ENCODE measurements around the gene EGFL6.

Gene EGFL6

GRCh38 chrX:13551610-13552009, 17.8 kb upstream of the EGFL6 start:
- TF ChIP-seq TAF1 (IDR thresholded peaks at IDR 0.05; ENCODE audit: borderline replicate concordance, low read depth, low read length) (no peak), POLR2AphosphoS5 (IDR thresholded peaks at IDR 0.05; ENCODE audit: low read depth, low read length) (no peak), POLR2A (IDR thresholded peaks at IDR 0.05; ENCODE audit: low read depth, low read length) (no peak)
- FAIRE-seq (no peak), DNase-seq (ENCODE audit: insufficient read length) (no peak)

GRCh38 chrX:13552892-13553291, 16.5 kb upstream of the EGFL6 start:
- TF ChIP-seq TAF1 (IDR thresholded peaks at IDR 0.05; ENCODE audit: borderline replicate concordance, low read depth, low read length) (no peak), POLR2AphosphoS5 (IDR thresholded peaks at IDR 0.05; ENCODE audit: low read depth, low read length) (no peak), POLR2A (IDR thresholded peaks at IDR 0.05; ENCODE audit: low read depth, low read length) (no peak)
- no peak for DNase-seq (ENCODE audit: insufficient read length)
- FAIRE-seq: no peak

- DNase-seq (ENCODE audit: insufficient read length): no peak
- FAIRE-seq: no peak
- no peak for TF ChIP-seq TAF1 (IDR thresholded peaks at IDR 0.05; ENCODE audit: borderline replicate concordance, low read depth, low read length)
- no peak for TF ChIP-seq POLR2AphosphoS5 (IDR thresholded peaks at IDR 0.05; ENCODE audit: low read depth, low read length)
- TF ChIP-seq POLR2A (IDR thresholded peaks at IDR 0.05; ENCODE audit: low read depth, low read length): no peak
Observed at GRCh38 chrX:13565511-13565910, 3.9 kb upstream of the EGFL6 start.

GRCh38 chrX:13570261-13570605, 832 bp downstream of the EGFL6 start:
- FAIRE-seq: no peak
- TF ChIP-seq TAF1 (IDR thresholded peaks at IDR 0.05; ENCODE audit: borderline replicate concordance, low read depth, low read length) (no peak), POLR2A (IDR thresholded peaks at IDR 0.05; ENCODE audit: low read depth, low read length) (no peak), POLR2AphosphoS5 (IDR thresholded peaks at IDR 0.05; ENCODE audit: low read depth, low read length) (no peak)

GRCh38 chrX:13571136-13571535, 1.7 kb downstream of the EGFL6 start:
- no peak for TF ChIP-seq POLR2A (IDR thresholded peaks at IDR 0.05; ENCODE audit: low read depth, low read length)
- TF ChIP-seq TAF1 (IDR thresholded peaks at IDR 0.05; ENCODE audit: borderline replicate concordance, low read depth, low read length): no peak
- no peak for TF ChIP-seq POLR2AphosphoS5 (IDR thresholded peaks at IDR 0.05; ENCODE audit: low read depth, low read length)
- DNase-seq (ENCODE audit: insufficient read length) (no peak), FAIRE-seq (no peak)

More at GRCh38 chrX:13570261-13570605, 832 bp downstream of the EGFL6 start:
- DNase-seq (ENCODE audit: insufficient read length): no peak

GRCh38 chrX:13574600-13574999, 5.2 kb downstream of the EGFL6 start:
- DNase-seq (ENCODE audit: insufficient read length): no peak
- FAIRE-seq: no peak
- TF ChIP-seq TAF1 (IDR thresholded peaks at IDR 0.05; ENCODE audit: borderline replicate concordance, low read depth, low read length): no peak
- no peak for TF ChIP-seq POLR2A (IDR thresholded peaks at IDR 0.05; ENCODE audit: low read depth, low read length)
- no peak for TF ChIP-seq POLR2AphosphoS5 (IDR thresholded peaks at IDR 0.05; ENCODE audit: low read depth, low read length)

- TF ChIP-seq POLR2AphosphoS5 (IDR thresholded peaks at IDR 0.05; ENCODE audit: low read depth, low read length) (no peak), POLR2A (IDR thresholded peaks at IDR 0.05; ENCODE audit: low read depth, low read length) (no peak), TAF1 (IDR thresholded peaks at IDR 0.05; ENCODE audit: borderline replicate concordance, low read depth, low read length) (no peak)
- FAIRE-seq: no peak
- no peak for DNase-seq (ENCODE audit: insufficient read length)
Observed at GRCh38 chrX:13579661-13580060, 10.3 kb downstream of the EGFL6 start.

- no peak for TF ChIP-seq TAF1 (IDR thresholded peaks at IDR 0.05; ENCODE audit: borderline replicate concordance, low read depth, low read length)
- TF ChIP-seq POLR2A (IDR thresholded peaks at IDR 0.05; ENCODE audit: low read depth, low read length): no peak
- no peak for TF ChIP-seq POLR2AphosphoS5 (IDR thresholded peaks at IDR 0.05; ENCODE audit: low read depth, low read length)
- FAIRE-seq (no peak), DNase-seq (ENCODE audit: insufficient read length) (no peak)
Observed at GRCh38 chrX:13581554-13581953, 12.2 kb downstream of the EGFL6 start.

- TF ChIP-seq POLR2A (IDR thresholded peaks at IDR 0.05; ENCODE audit: low read depth, low read length): no peak
- TF ChIP-seq TAF1 (IDR thresholded peaks at IDR 0.05; ENCODE audit: borderline replicate concordance, low read depth, low read length): no peak
- no peak for TF ChIP-seq POLR2AphosphoS5 (IDR thresholded peaks at IDR 0.05; ENCODE audit: low read depth, low read length)
- no peak for DNase-seq (ENCODE audit: insufficient read length)
- FAIRE-seq: no peak
Observed at GRCh38 chrX:13587786-13588477, 18.5 kb downstream of the EGFL6 start.

GRCh38 chrX:13590207-13590606, 20.8 kb downstream of the EGFL6 start:
- no peak for DNase-seq (ENCODE audit: insufficient read length)
- no peak for FAIRE-seq
- TF ChIP-seq POLR2AphosphoS5 (IDR thresholded peaks at IDR 0.05; ENCODE audit: low read depth, low read length): no peak
- TF ChIP-seq TAF1 (IDR thresholded peaks at IDR 0.05; ENCODE audit: borderline replicate concordance, low read depth, low read length): no peak
- TF ChIP-seq POLR2A (IDR thresholded peaks at IDR 0.05; ENCODE audit: low read depth, low read length): no peak

GRCh38 chrX:13590914-13591313, 21.5 kb downstream of the EGFL6 start:
- DNase-seq (ENCODE audit: insufficient read length) (no peak), FAIRE-seq (no peak)
- no peak for TF ChIP-seq TAF1 (IDR thresholded peaks at IDR 0.05; ENCODE audit: borderline replicate concordance, low read depth, low read length)
- no peak for TF ChIP-seq POLR2A (IDR thresholded peaks at IDR 0.05; ENCODE audit: low read depth, low read length)
- TF ChIP-seq POLR2AphosphoS5 (IDR thresholded peaks at IDR 0.05; ENCODE audit: low read depth, low read length): no peak

GRCh38 chrX:13597874-13598273, 28.5 kb downstream of the EGFL6 start:
- no peak for DNase-seq (ENCODE audit: insufficient read length)
- no peak for TF ChIP-seq TAF1 (IDR thresholded peaks at IDR 0.05; ENCODE audit: borderline replicate concordance, low read depth, low read length)
- TF ChIP-seq POLR2AphosphoS5 (IDR thresholded peaks at IDR 0.05; ENCODE audit: low read depth, low read length): no peak
- no peak for TF ChIP-seq POLR2A (IDR thresholded peaks at IDR 0.05; ENCODE audit: low read depth, low read length)
- FAIRE-seq: no peak

Data from GM12892 (cell line).